ENCODE data around the gene PCDHB15. TPM values are rescaled to one million over a fixed set of nuclear protein-coding genes. Genes with fewer than 3 reads are reported as not detected.
"Not testable (repeated sequence)": the region's sequence is repeated elsewhere in the genome, so short reads cannot be mapped to it uniquely, and the experiment has no call there.

Gene PCDHB15
- total and polyA plus RNA-seq, 2 experiments from 2014 or later = 1.5 to 2.7 TPM

DNA sequence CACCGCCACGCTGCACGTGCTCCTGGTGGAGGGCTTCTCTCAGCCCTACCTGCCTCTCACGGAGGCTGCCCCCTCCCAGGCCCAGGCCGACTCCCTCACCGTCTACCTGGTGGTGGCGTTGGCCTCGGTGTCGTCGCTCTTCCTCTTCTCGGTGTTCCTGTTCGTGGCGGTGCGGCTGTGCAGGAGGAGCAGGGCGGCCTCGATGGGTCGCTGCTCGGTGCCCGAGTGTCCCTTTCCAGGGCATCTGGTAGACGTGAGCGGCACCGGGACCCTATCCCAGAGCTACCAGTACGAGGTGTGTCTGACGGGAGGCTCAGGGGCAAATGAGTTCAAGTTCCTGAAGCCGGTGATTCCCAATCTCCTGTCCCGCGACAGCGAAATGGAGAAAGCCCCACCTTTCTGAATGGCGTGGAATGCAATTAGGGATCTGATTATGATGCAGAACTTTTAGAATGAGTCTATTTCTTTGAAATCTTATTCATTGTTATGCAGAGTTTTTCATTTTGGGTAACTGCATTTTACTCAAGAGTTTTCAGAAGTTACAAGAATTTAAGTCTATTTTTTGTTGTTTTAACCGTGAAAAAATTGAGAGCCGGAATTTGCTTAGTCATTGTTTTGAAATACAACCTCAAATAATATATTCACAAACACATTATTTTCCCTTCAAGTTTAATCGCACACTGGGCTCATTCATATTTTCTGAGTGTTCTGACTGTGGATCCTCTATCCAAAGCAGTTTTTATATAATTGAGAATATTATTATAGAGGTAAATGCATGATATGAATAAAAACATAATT is 8.5 kb upstream of the PCDHB15 start:
- 29% methylated on average over 32 of the region's 32 CpGs for WGBS, 2 experiments (ENCODE audit: low coverage in 1 of 2, low lambda C conversion rate in 2 of 2, missing lambda C conversion rate in 2 of 2)

DNA sequence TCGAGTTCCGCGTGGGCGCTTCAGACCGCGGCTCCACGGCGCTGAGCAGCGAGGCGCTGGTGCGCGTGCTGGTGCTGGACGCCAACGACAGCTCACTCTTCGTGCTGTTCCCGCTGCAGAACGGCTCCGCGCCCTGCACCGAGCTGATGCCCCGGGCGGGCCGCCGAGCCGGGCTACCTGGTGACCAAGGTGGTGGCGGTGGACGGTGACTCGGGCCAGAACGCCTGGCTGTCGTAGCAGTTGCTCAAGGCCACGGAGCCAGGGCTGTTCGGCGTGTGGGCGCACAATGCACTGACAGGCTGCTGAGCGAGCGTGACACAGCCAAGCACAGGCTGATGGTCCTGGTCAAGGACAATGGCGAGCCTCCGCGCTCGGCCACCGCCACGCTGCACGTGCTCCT is 3.7 kb upstream of the PCDHB15 start:
- no peak overlapping the region for H3K4me3 ChIP-seq

More for the DNA sequence above, 8.5 kb upstream of the PCDHB15 start:
- Histone ChIP-seq H3K79me2 (ENCODE audit: insufficient read depth) (no peaks in the 10 kb centered on the region), H2AFZ (no peak overlapping the region), H3F3A (ENCODE audit: insufficient read depth) (no peaks in the 10 kb centered on the region), H3K36me3 (ENCODE audit: low read depth) (no peaks in the 10 kb centered on the region), H3K27me3 (replicated peaks; ENCODE audit: insufficient read depth) (no peaks in the 10 kb centered on the region), H3K9me3 (ENCODE audit: low read depth) (no peaks in the 10 kb centered on the region), H3K9me2 (ENCODE audit: insufficient read depth) (no peaks in the 10 kb centered on the region), H3K4me2 (ENCODE audit: unreplicated experiment) (no peak overlapping the region), H3K9ac (no peak overlapping the region), H4K20me1 (ENCODE audit: insufficient read depth) (no peaks in the 10 kb centered on the region), H3K27ac (no peak overlapping the region), H3K4me3 (no peak overlapping the region), H3K4me1 (ENCODE audit: insufficient read depth) (no peaks in the 10 kb centered on the region)
- no peak for TF ChIP-seq EZH2 (IDR thresholded peaks at IDR 0.05; ENCODE audit: insufficient read depth, poor library complexity, severe bottlenecking)
- no peak for TF ChIP-seq EZH2phosphoT487 (IDR thresholded peaks at IDR 0.05; ENCODE audit: insufficient read depth, low read depth)
- DNase-seq = no peak
- in situ Hi-C loops (cut with MboI) = no loop called here

GRCh38 chr5:141246971-141247370 is 1.8 kb downstream of the PCDHB15 start:
- H3K27ac ChIP-seq; H3K9me3 ChIP-seq (ENCODE audit: low read depth); in situ Hi-C loops (cut with MboI); H3F3A ChIP-seq (ENCODE audit: insufficient read depth); H4K20me1 ChIP-seq (ENCODE audit: insufficient read depth); H2AFZ ChIP-seq; H3K27me3 ChIP-seq (replicated peaks; ENCODE audit: insufficient read depth); H3K4me3 ChIP-seq; DNase-seq; H3K4me2 ChIP-seq (ENCODE audit: unreplicated experiment); H3K4me1 ChIP-seq (ENCODE audit: insufficient read depth); H3K9me2 ChIP-seq (ENCODE audit: insufficient read depth); H3K9ac ChIP-seq; H3K79me2 ChIP-seq (ENCODE audit: insufficient read depth); H3K36me3 ChIP-seq (ENCODE audit: low read depth): not testable (repeated sequence)
- 41 to 55% methylated on average over 18 to 30 of the region's 42 CpGs for whole genome bisulfite sequencing, 2 experiments (ENCODE audit: low coverage in 1 of 2, low lambda C conversion rate in 2 of 2, missing lambda C conversion rate in 2 of 2)

More for the DNA sequence above, 3.7 kb upstream of the PCDHB15 start:
- H3F3A ChIP-seq (ENCODE audit: insufficient read depth) = no peaks in the 10 kb centered on the region
- no peaks in the 10 kb centered on the region for H3K27me3 ChIP-seq (replicated peaks; ENCODE audit: insufficient read depth)
- no peak overlapping the region for H3K27ac ChIP-seq
- no peaks in the 10 kb centered on the region for H3K79me2 ChIP-seq (ENCODE audit: insufficient read depth)
- TF ChIP-seq EZH2phosphoT487 (IDR thresholded peaks at IDR 0.05; ENCODE audit: insufficient read depth, low read depth) (no peak), EZH2 (IDR thresholded peaks at IDR 0.05; ENCODE audit: insufficient read depth, poor library complexity, severe bottlenecking) (no peak)
- no peak for DNase-seq
- H3K36me3 ChIP-seq (ENCODE audit: low read depth) = no peaks in the 10 kb centered on the region
- no peak overlapping the region for H3K4me2 ChIP-seq (ENCODE audit: unreplicated experiment)
- H3K9me2 ChIP-seq (ENCODE audit: insufficient read depth) = no peaks in the 10 kb centered on the region
- no peaks in the 10 kb centered on the region for H3K4me1 ChIP-seq (ENCODE audit: insufficient read depth)
- H2AFZ ChIP-seq = no peak overlapping the region
- H3K9ac ChIP-seq = no peak overlapping the region
- in situ Hi-C loops (cut with MboI) = no loop called here
- H3K9me3 ChIP-seq (ENCODE audit: low read depth) = no peaks in the 10 kb centered on the region
- no peaks in the 10 kb centered on the region for H4K20me1 ChIP-seq (ENCODE audit: insufficient read depth)
- WGBS, 2 experiments (ENCODE audit: low coverage in 1 of 2, low lambda C conversion rate in 2 of 2, missing lambda C conversion rate in 2 of 2) = 33 to 35% methylated on average over 41 to 42 of the region's 43 CpGs

DNA sequence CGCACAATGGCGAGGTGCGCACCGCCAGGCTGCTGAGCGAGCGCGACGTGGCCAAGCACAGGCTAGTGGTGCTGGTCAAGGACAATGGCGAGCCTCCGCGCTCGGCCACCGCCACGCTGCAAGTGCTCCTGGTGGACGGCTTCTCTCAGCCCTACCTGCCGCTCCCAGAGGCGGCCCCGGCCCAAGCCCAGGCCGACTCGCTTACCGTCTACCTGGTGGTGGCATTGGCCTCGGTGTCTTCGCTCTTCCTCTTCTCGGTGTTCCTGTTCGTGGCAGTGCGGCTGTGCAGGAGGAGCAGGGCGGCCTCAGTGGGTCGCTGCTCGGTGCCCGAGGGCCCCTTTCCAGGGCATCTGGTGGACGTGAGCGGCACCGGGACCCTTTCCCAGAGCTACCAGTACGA is 2.2 kb downstream of the PCDHB15 start:
- H3K36me3 ChIP-seq (ENCODE audit: low read depth); H3K4me1 ChIP-seq (ENCODE audit: insufficient read depth); H3K79me2 ChIP-seq (ENCODE audit: insufficient read depth); H3K27me3 ChIP-seq (replicated peaks; ENCODE audit: insufficient read depth); H2AFZ ChIP-seq; in situ Hi-C loops (cut with MboI); H3K9me2 ChIP-seq (ENCODE audit: insufficient read depth); H3K4me2 ChIP-seq (ENCODE audit: unreplicated experiment); H3K4me3 ChIP-seq; H3K9ac ChIP-seq; H4K20me1 ChIP-seq (ENCODE audit: insufficient read depth); H3K9me3 ChIP-seq (ENCODE audit: low read depth); H3K27ac ChIP-seq; DNase-seq; H3F3A ChIP-seq (ENCODE audit: insufficient read depth): not testable (repeated sequence)
- 46 to 49% methylated on average over 26 to 34 of the region's 34 CpGs for WGBS, 2 experiments (ENCODE audit: low coverage in 1 of 2, low lambda C conversion rate in 2 of 2, missing lambda C conversion rate in 2 of 2)

- H3K9me3 ChIP-seq (ENCODE audit: low read depth) = peaks cover 5% of the 10 kb centered on the region
- no peaks in the 10 kb centered on the region for H3K79me2 ChIP-seq (ENCODE audit: insufficient read depth)
- no peaks in the 10 kb centered on the region for H3K36me3 ChIP-seq (ENCODE audit: low read depth)
- H3K27me3 ChIP-seq (replicated peaks; ENCODE audit: insufficient read depth) = no peaks in the 10 kb centered on the region
- H3K4me1 ChIP-seq (ENCODE audit: insufficient read depth) = no peaks in the 10 kb centered on the region
- H2AFZ ChIP-seq = no peak overlapping the region
- no peaks in the 10 kb centered on the region for H3F3A ChIP-seq (ENCODE audit: insufficient read depth)
- no peaks in the 10 kb centered on the region for H3K9me2 ChIP-seq (ENCODE audit: insufficient read depth)
- TF ChIP-seq EZH2phosphoT487 (IDR thresholded peaks at IDR 0.05; ENCODE audit: insufficient read depth, low read depth) = no peak
- no peak for TF ChIP-seq EZH2 (IDR thresholded peaks at IDR 0.05; ENCODE audit: insufficient read depth, poor library complexity, severe bottlenecking)
- H3K9ac ChIP-seq = no peak overlapping the region
- H4K20me1 ChIP-seq (ENCODE audit: insufficient read depth) = no peaks in the 10 kb centered on the region
- H3K4me3 ChIP-seq = no peak overlapping the region
- in situ Hi-C loops (cut with MboI) = no loop called here
- no peak for DNase-seq
- H3K27ac ChIP-seq = no peak overlapping the region
- H3K4me2 ChIP-seq (ENCODE audit: unreplicated experiment) = no peak overlapping the region
Observed at GRCh38 chr5:141250576-141250975, 5.4 kb downstream of the PCDHB15 start.

All from GM23248 (cell line).